ENCODE data around the gene RPL13. TPM values are rescaled to one million over a fixed set of nuclear protein-coding genes. Genes with fewer than 3 reads are reported as not detected.

Gene RPL13
- total RNA-seq, 3 donors from 2014 or later (not counting 1 experiment from before 2014, with no cell fraction given), result 1,286 to 1,549 (median 1,294) TPM

DNA sequence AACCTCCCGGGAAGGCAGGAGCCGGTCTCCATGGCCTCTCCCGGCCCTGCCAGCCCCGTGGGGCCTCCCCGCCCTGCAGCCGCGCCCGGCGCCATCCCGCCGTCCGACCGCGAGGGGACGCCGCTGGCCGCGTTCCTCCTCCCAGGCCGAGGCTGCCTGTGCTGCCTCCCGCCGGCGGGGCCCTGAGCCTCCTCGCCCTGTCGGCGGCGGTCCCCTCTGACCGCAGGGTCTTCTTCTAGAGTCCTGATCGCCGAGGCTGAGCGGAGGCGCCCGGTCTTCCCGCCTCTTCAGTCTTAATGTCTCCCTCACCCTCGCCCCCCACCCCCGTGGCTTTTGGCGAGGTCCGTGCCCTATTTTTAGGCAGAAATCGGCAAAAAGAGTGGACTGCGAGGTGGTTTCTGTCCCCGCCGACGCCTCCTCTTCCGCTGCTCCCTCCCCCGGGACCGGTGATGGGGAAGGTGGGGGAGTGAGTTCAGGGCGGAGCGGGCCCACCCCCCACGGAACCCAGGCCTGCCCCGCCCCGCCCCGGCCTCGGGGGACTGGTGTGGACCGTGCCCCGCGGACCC is 14.3 kb downstream of the RPL13 start:
- peaks cover 14% of the 10 kb centered on the region for H3K27me3 ChIP-seq (ENCODE audit: control insufficient read depth, insufficient read depth, low read length)

DNA sequence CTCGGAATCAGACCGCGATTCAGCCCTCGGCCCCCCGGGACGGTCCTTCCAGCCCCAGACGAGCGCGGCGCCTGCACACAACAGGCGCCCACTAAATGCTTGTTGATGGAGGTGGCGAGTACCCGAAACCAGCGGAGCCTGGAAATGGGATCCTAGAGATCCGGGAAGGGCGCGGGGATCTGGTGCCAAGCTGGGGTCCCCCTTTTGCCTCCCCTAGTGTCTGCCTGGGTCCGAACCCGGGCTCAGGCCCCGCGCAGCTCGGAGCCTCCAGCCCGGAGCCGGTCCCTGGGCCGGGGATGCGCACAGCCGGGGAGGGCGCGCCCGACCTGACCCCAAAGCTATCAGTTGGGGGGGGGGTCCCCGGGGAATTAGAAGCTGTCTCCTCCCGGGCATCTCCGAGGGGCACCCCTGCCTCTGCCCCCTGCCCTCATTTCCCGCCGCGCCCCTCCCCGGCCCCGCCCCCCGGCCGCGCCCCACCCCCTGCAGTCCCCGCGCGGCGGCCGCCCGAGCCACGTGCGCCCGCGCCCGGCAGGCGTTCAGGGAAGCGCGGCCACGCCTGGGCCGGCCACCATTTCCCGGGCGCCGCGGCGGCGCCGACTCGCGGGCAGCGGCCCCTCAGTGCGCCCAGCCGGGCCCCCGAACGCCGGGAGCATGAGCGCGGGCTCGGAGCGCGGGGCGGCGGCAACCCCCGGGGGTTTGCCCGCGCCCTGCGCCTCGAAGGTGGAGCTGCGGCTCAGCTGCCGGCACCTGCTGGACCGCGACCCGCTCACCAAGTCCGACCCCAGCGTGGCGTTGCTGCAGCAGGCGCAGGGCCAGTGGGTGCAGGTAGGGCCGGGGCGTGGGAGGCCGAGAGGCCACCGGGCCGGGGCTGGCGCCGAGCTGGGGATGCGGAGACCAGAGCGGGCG is 15.0 kb downstream of the RPL13 start, which contains the start of gene CPNE7:
Gene CPNE7, plus strand, starts transcription at position 512 of the 906 bp plus-strand sequence. Its CDS starts 140 bp downstream, at position 652.
- intact Hi-C loops (cut with micrococcal nuclease), result no loop called here
- Mint-ChIP-seq H3K4me1 (peaks cover 0 to 11% of the 10 kb centered on the region in 2 donors), H3K4me3 (peak within 1 kb of the TSS; percentile 45), H3K36me3 (no peaks in the 10 kb centered on the region), H3K9me3 (no peaks in the 10 kb centered on the region), H3K27me3 (ENCODE audit: low read depth in 2 of 2) (peaks cover 22 to 26% of the 10 kb centered on the region in 2 donors), H3K27ac (no peak within 1 kb of the TSS)
- peaks cover 4% of the 10 kb centered on the region for H3K9me3 ChIP-seq (ENCODE audit: control insufficient read depth, insufficient read depth, low read length)
- 1% methylated on average over 103 of the region's 103 CpGs for WGBS (ENCODE audit: insufficient coverage)
- H3K27me3 ChIP-seq (ENCODE audit: control insufficient read depth, insufficient read depth, low read length), result peaks cover 14% of the 10 kb centered on the region
- H3K36me3 ChIP-seq (ENCODE audit: control insufficient read depth, insufficient read depth, low read length), result no peaks in the 10 kb centered on the region
- peaks cover 21% of the 10 kb centered on the region for H3K4me1 ChIP-seq (ENCODE audit: control insufficient read depth, insufficient read depth, low read length)
- H3K27ac ChIP-seq (ENCODE audit: low read length), result no peak within 1 kb of the TSS
- ATAC-seq (peak in 2 of 3 donors; percentile 48 to 53), DNase-seq (peak in 1 of 2 donors; percentile 53)
- peak within 1 kb of the TSS; percentile 14 for H3K4me3 ChIP-seq (ENCODE audit: low read length)
- TF ChIP-seq, protein P1, sequence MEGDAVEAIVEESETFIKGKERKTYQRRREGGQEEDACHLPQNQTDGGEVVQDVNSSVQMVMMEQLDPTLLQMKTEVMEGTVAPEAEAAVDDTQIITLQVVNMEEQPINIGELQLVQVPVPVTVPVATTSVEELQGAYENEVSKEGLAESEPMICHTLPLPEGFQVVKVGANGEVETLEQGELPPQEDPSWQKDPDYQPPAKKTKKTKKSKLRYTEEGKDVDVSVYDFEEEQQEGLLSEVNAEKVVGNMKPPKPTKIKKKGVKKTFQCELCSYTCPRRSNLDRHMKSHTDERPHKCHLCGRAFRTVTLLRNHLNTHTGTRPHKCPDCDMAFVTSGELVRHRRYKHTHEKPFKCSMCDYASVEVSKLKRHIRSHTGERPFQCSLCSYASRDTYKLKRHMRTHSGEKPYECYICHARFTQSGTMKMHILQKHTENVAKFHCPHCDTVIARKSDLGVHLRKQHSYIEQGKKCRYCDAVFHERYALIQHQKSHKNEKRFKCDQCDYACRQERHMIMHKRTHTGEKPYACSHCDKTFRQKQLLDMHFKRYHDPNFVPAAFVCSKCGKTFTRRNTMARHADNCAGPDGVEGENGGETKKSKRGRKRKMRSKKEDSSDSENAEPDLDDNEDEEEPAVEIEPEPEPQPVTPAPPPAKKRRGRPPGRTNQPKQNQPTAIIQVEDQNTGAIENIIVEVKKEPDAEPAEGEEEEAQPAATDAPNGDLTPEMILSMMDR (IDR thresholded peaks at IDR 0.05), result no peak

More for the DNA sequence above, 14.3 kb downstream of the RPL13 start:
- Histone ChIP-seq H3K9me3 (ENCODE audit: control insufficient read depth, insufficient read depth, low read length) (peaks cover 4% of the 10 kb centered on the region), H3K4me1 (ENCODE audit: control insufficient read depth, insufficient read depth, low read length) (peaks cover 21% of the 10 kb centered on the region), H3K4me3 (ENCODE audit: low read length) (peak overlapping the region; percentile 14), H3K27ac (ENCODE audit: low read length) (no peak overlapping the region), H3K36me3 (ENCODE audit: control insufficient read depth, insufficient read depth, low read length) (no peaks in the 10 kb centered on the region)
- no peak overlapping the region for H3K27ac Mint-ChIP-seq
- intact Hi-C loops (cut with micrococcal nuclease), result no loop called here
- peak overlapping the region; percentile 45 for H3K4me3 Mint-ChIP-seq
- H3K9me3 Mint-ChIP-seq, result no peaks in the 10 kb centered on the region
- peaks cover 22 to 26% of the 10 kb centered on the region in 2 donors for H3K27me3 Mint-ChIP-seq (ENCODE audit: low read depth in 2 of 2)
- DNase-seq (peak; percentile 45 to 73), ATAC-seq (peak; percentile 56 to 80 (median 80))
- TF ChIP-seq, protein P1 (IDR thresholded peaks at IDR 0.05), result peak; percentile 49
- H3K36me3 Mint-ChIP-seq, result no peaks in the 10 kb centered on the region
- peaks cover 0 to 11% of the 10 kb centered on the region in 2 donors for H3K4me1 Mint-ChIP-seq
- 2% methylated on average over 55 of the region's 55 CpGs for WGBS (ENCODE audit: insufficient coverage)

DNA sequence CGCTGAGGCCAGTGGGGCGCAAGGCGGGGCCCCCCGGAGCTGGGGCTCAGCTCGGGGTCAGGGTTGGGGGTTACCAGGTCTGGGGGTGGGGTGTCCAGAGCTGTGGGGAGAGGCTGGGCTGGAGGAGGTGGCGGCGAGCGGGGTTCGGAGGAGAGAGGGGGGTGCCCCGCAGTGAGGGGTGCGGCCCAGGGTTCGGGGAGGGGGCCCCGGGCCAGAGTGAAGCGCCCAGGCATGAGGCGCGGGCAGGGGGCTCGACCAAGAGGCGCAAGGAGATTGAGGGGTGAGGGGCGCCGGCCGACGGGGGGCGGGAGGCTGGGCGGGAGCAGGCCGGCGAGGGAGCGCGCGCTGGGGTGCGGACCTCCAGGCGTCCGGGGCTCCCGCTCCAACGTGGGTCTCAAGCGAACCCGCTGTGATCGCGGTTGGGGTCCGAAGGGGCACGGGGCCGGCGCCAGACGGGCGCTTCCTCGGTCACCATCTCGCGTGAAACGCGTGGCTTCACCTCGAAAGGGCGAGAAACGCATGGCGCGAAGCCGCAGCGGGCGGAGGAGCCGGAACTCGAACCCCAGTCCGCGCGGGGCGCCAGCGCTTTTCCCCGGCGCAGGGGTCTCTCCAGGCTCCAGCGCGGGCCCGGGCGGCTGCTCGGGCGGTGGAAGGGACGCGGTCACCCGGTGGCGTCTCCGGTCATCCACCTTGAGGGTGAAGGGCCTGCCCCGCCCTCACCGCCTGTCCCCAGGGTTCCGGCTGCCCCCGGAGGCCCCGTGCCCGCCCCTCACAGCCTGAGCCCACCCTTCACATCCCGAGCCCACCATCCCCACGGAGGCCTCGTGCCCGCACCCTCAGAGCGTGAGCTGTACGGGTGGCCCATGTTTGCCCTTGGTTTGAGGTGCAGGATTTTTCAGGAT is 15.9 kb downstream of the RPL13 start:
- H3K36me3 ChIP-seq (ENCODE audit: control insufficient read depth, insufficient read depth, low read length), result no peaks in the 10 kb centered on the region
- H3K4me3 ChIP-seq (ENCODE audit: low read length), result no peak overlapping the region
- DNase-seq (no peak), ATAC-seq (no peak)
- TF ChIP-seq, protein P1 (IDR thresholded peaks at IDR 0.05), result no peak
- Mint-ChIP-seq H3K4me1 (peaks cover 0 to 9% of the 10 kb centered on the region in 2 donors), H3K4me3 (no peak overlapping the region), H3K9me3 (no peaks in the 10 kb centered on the region), H3K27me3 (ENCODE audit: low read depth in 2 of 2) (peaks cover 22 to 26% of the 10 kb centered on the region in 2 donors), H3K27ac (no peak overlapping the region), H3K36me3 (no peaks in the 10 kb centered on the region)
- intact Hi-C loops (cut with micrococcal nuclease), result no loop called here
- peaks cover 4% of the 10 kb centered on the region for H3K9me3 ChIP-seq (ENCODE audit: control insufficient read depth, insufficient read depth, low read length)
- 51% methylated on average over 88 of the region's 89 CpGs for WGBS (ENCODE audit: insufficient coverage)
- H3K27me3 ChIP-seq (ENCODE audit: control insufficient read depth, insufficient read depth, low read length), result peaks cover 14% of the 10 kb centered on the region
- H3K4me1 ChIP-seq (ENCODE audit: control insufficient read depth, insufficient read depth, low read length), result peaks cover 21% of the 10 kb centered on the region
- no peak overlapping the region for H3K27ac ChIP-seq (ENCODE audit: low read length)

Data from natural killer cell (primary cell).